Measurements from ENCODE around the gene RHOBTB1.

DNA sequence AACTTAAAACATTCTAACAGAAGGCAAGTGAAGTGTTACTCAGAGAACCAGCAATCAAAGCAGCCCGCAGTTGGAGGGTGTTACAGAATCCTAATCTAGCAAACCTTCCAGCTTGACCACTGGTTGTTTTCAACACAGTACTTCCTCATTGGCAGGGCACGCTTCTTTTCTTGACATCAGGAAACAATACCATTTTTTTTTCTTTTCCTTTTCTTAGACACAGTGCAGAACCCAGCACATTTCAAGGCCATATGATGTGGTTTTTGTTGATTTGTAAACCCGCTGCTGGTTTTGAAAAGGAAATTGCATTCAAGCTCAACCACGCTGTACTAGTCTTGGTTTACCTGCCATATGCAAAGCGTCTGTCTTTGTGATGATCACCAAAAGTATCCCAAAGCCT, 33.4 kb downstream of the RHOBTB1 start:
- TF ChIP-seq POLR2A (IDR thresholded peaks at IDR 0.05) (no peak), EP300 (IDR thresholded peaks at IDR 0.05) (no peak)
- TF ChIP-seq, protein P1, sequence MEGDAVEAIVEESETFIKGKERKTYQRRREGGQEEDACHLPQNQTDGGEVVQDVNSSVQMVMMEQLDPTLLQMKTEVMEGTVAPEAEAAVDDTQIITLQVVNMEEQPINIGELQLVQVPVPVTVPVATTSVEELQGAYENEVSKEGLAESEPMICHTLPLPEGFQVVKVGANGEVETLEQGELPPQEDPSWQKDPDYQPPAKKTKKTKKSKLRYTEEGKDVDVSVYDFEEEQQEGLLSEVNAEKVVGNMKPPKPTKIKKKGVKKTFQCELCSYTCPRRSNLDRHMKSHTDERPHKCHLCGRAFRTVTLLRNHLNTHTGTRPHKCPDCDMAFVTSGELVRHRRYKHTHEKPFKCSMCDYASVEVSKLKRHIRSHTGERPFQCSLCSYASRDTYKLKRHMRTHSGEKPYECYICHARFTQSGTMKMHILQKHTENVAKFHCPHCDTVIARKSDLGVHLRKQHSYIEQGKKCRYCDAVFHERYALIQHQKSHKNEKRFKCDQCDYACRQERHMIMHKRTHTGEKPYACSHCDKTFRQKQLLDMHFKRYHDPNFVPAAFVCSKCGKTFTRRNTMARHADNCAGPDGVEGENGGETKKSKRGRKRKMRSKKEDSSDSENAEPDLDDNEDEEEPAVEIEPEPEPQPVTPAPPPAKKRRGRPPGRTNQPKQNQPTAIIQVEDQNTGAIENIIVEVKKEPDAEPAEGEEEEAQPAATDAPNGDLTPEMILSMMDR (IDR thresholded peaks at IDR 0.05), result no peak
